Transverse colon (tissue), 4 donors: Measurements from ENCODE around the gene GALNT10. TPM values are rescaled to one million over a fixed set of nuclear protein-coding genes. Genes with fewer than 3 reads are reported as not detected.

Experiments
- DNase-seq: peaks from one replicate; pipeline ENCODE4 v3.0.0-alpha.2; 2019
- H3K27ac ChIP-seq, 4 donors: fragments of 200-600 bp; sonication (generic); 2 replicates each; pipeline ENCODE4 v1.5.1; 2016 to 2018; ENCODE audit warnings: inconsistent platforms in 4 of 4
- H3K27me3 ChIP-seq: fragments of 200-600 bp; sonication (generic); 2 replicates; pipeline ENCODE4 v1.5.1; 2017; ENCODE audit warnings: inconsistent platforms
- H3K36me3 ChIP-seq, 4 donors: fragments of 200-600 bp; sonication (generic); 2 replicates each; pipeline ENCODE4 v1.5.1; 2017 to 2019; ENCODE audit warnings: inconsistent platforms in 4 of 4
- H3K4me1 ChIP-seq, 4 donors: fragments of 200-600 bp; sonication (generic); 2 replicates each; pipeline ENCODE4 v1.5.1; 2017 to 2020; ENCODE audit warnings: inconsistent platforms in 4 of 4
- H3K4me3 ChIP-seq, 4 donors: fragments of 200-600 bp; sonication (generic); 1 replicate in 1 of 4; 2 replicates in 3 of 4; pipeline versions ENCODE4 v1.5.1 to v1.6.1; 2017 to 2019; ENCODE audit warnings: inconsistent platforms in 4 of 4
- H3K9me3 ChIP-seq, 2 donors: fragments of 200-600 bp; sonication (generic); 2 replicates each; pipeline ENCODE4 v1.5.1; 2017 to 2019; ENCODE audit warnings: inconsistent platforms in 2 of 2
- EP300 ChIP-seq: sonication (generic); formaldehyde crosslinking; IDR thresholded peaks from one replicate; pipeline ENCODE4 v1.6.1; 2017; ENCODE audit warnings: antibody characterized with exemption, low read depth
- POLR2A ChIP-seq: fragments of 450-650 bp; IDR thresholded peaks from one replicate; pipeline ENCODE4 v1.6.1; 2016; ENCODE audit warnings: antibody characterized with exemption, mild to moderate bottlenecking, moderate library complexity
- POLR2AphosphoS5 ChIP-seq, 3 donors: sonication (generic); formaldehyde crosslinking; IDR thresholded peaks; one replicate each; pipeline ENCODE4 v1.6.1; 2016; ENCODE audit warnings: antibody characterized with exemption in 3 of 3
- WGBS, 2 donors: methylation state at CpG; one replicate each; pipeline ENCODE4 v1.1.5; 2018; ENCODE audit warnings: low coverage in 1 of 2; 5-methylcytosine and 5-hydroxymethylcytosine counted together
- in situ Hi-C, 4 donors: fragments of 200-750 bp; cut with MboI; loops; one replicate each; pipeline versions ENCODE4 v1.15.0 to v1.15.1; 2017; ENCODE audit warnings: low sequenced_read_pairs in 3 of 4, low pct_ligation_motif_present in 1 of 4, low pct_unique_long_range_greater_than_20kb in 1 of 4
- intact Hi-C: fragments of 100-400 bp; cut with DNase I; formaldehyde crosslinking; loops from one replicate; pipeline ENCODE4 v1.15.1; 2023; ENCODE audit warnings: low total_unique reads
- total RNA-seq, 4 donors: library from RNA; depleted of rRNA; stranded (reverse); fragments of >200 nt; gene quantifications; one replicate each; pipeline ENCODE4 v1.1.0, GENCODE V29; 2016
- TF ChIP-seq, protein P1 (sequence below), 5 experiments: fragments of 200-600 bp in 3 of 5; fragments of 450-650 bp in 2 of 5; sonication (generic) in 3 of 5; IDR thresholded peaks; 1 replicate in 2 of 5; 2 replicates in 3 of 5; pipeline ENCODE4 v1.5.1; 2016 to 2017; ENCODE audit warnings: antibody characterized with exemption in 5 of 5, inconsistent platforms in 3 of 5, mild to moderate bottlenecking in 2 of 5, moderate library complexity in 1 of 5

GALNT10 gene
- total RNA-seq, 4 donors from 2014 or later = 18.7 to 142 (median 39.3) TPM

DNA sequence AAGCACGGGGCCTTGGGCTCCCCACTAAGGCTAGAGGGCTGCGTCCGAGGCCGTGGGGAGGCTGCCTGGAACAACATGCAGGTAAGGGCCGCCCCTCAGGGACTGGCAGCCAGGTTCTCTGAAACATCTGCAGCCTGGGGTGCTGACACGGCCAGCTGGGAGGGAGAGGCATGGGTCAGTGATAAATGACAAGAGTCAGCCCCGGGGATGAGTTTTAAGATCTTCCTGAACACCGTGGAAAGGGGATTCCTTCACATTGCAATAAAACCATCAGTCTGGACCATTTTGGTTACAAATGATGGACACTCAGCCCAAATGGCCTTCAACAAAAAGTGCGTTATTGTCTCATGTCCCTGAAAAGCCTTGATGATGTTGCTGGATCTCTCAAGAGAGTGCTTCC lies 222.4 kb downstream of the GALNT10 start:
- TF ChIP-seq, protein P1, sequence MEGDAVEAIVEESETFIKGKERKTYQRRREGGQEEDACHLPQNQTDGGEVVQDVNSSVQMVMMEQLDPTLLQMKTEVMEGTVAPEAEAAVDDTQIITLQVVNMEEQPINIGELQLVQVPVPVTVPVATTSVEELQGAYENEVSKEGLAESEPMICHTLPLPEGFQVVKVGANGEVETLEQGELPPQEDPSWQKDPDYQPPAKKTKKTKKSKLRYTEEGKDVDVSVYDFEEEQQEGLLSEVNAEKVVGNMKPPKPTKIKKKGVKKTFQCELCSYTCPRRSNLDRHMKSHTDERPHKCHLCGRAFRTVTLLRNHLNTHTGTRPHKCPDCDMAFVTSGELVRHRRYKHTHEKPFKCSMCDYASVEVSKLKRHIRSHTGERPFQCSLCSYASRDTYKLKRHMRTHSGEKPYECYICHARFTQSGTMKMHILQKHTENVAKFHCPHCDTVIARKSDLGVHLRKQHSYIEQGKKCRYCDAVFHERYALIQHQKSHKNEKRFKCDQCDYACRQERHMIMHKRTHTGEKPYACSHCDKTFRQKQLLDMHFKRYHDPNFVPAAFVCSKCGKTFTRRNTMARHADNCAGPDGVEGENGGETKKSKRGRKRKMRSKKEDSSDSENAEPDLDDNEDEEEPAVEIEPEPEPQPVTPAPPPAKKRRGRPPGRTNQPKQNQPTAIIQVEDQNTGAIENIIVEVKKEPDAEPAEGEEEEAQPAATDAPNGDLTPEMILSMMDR (IDR thresholded peaks at IDR 0.05) = no peak
- TF ChIP-seq EP300 = no peak
- TF ChIP-seq POLR2A = no peak
- TF ChIP-seq POLR2AphosphoS5 (IDR thresholded peaks at IDR 0.05) = no peak
- no peak for DNase-seq
- Histone ChIP-seq H3K4me3 (no peak overlapping the region), H3K27ac (no peak overlapping the region), H3K9me3 (no peaks in the 10 kb centered on the region), H3K36me3 (no peaks in the 10 kb centered on the region), H3K4me1 (no peaks in the 10 kb centered on the region), H3K27me3 (no peaks in the 10 kb centered on the region)
- intact Hi-C loops (no loop called here), in situ Hi-C loops (loop anchor here in 2 of 4 donors (10.0 to 25.0 kb wide), 2 partner anchors 226 to 338 kb away; partner anchors contain the start of gene GALNT10 (in 2 of the 2))
- 91 to 100% methylated on average over 1 to 9 of the region's 9 CpGs for WGBS, 2 donors

DNA sequence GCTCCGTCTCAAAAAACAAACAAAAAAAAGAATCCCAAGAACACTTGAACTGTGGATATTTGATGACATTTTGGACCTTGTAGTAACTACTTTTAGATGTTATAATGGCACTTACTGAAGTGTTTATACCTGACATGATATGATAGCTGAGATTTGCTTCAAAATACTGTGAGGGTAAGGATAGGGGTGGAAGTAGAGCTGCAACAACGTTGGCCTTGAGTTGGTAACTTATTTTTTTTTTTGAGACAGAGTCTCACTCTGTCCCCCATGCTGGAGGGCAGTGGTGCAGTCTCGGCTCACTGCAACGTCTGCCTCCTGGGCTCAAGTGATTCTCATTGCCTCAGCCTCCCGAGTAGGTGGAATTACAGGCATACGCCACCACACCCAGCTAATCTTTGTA lies 224.6 kb downstream of the GALNT10 start:
- Histone ChIP-seq H3K4me3 (no peak overlapping the region), H3K36me3 (no peaks in the 10 kb centered on the region), H3K27ac (no peak overlapping the region), H3K27me3 (no peaks in the 10 kb centered on the region), H3K4me1 (no peaks in the 10 kb centered on the region), H3K9me3 (no peaks in the 10 kb centered on the region)
- intact Hi-C loops (no loop called here), in situ Hi-C loops (loop anchor here in 2 of 4 donors (10.0 to 25.0 kb wide), 2 partner anchors 228 to 340 kb away; partner anchors contain the start of gene GALNT10 (in 2 of the 2))
- TF ChIP-seq, protein P1 (IDR thresholded peaks at IDR 0.05) = no peak
- TF ChIP-seq POLR2AphosphoS5 (IDR thresholded peaks at IDR 0.05) = no peak
- no peak for TF ChIP-seq POLR2A
- no peak for TF ChIP-seq EP300
- no peak for DNase-seq
- 73 to 81% methylated on average over 2 to 6 of the region's 6 CpGs for WGBS, 2 donors

DNA sequence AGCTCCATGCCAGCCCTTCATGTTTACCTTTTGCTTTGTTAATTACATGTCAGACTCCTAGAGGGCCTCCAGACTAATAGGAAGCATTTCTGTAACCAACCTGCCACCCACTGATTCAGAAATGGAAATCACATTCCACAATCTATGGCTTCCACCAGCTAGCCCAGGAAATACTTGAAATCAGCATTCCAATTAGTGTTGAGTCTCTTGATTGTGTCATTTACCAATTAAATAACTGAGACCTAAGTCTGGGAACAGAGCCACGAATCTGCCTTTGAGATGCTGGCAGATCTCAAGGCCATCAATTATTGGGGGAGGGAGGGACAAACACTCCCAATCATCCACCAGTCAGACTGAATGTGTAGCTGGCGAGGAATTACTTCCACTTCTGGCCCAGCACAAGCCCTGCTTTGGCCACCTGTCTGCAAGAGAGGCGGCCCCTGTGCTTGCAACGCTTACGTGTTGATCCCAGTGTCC lies 227.8 kb downstream of the GALNT10 start:
- in situ Hi-C loops (loop anchor here in 2 of 4 donors (10.0 to 25.0 kb wide), 2 partner anchors 231 to 344 kb away; partner anchors contain the start of gene GALNT10 (in 2 of the 2)), intact Hi-C loops (no loop called here)
- no peak for DNase-seq
- Histone ChIP-seq H3K36me3 (no peaks in the 10 kb centered on the region), H3K27me3 (no peaks in the 10 kb centered on the region), H3K9me3 (peaks cover 0 to 2% of the 10 kb centered on the region in 2 donors), H3K27ac (no peak overlapping the region), H3K4me1 (no peaks in the 10 kb centered on the region), H3K4me3 (no peak overlapping the region)
- TF ChIP-seq POLR2AphosphoS5 (IDR thresholded peaks at IDR 0.05) (no peak), EP300 (no peak), POLR2A (no peak)
- TF ChIP-seq, protein P1 (IDR thresholded peaks at IDR 0.05) = no peak
- 96% methylated on average over 5 of the region's 5 CpGs; no CpG with 5 or more reads in 1 of the 2 donors for WGBS, 2 donors

DNA sequence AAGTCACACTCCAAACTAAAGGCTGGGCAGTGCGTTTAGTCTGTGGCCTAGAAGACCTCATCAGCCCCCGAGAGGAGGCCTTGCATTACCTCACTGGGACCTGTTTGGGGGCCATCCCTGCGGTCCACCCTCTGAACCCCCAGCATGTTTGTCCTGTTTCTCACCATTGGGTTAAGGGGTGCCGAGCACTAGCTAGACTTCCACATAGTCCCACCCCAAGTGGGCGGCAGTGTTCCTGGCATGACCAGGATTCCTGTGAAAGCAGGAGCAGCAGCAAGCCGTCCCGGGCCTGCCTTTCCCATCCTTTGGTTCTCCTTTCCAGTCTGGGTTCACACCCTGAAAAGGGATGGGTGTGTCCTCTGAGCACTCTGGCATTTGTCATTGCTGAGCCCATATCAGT lies 228.7 kb downstream of the GALNT10 start:
- H3K9me3 ChIP-seq = peaks cover 0 to 3% of the 10 kb centered on the region in 2 donors
- no peak overlapping the region for H3K4me3 ChIP-seq
- H3K27ac ChIP-seq = no peak overlapping the region
- no peaks in the 10 kb centered on the region for H3K27me3 ChIP-seq
- no peak for TF ChIP-seq POLR2A
- TF ChIP-seq, protein P1 (IDR thresholded peaks at IDR 0.05) = no peak
- TF ChIP-seq POLR2AphosphoS5 (IDR thresholded peaks at IDR 0.05) = no peak
- no peak for TF ChIP-seq EP300
- H3K36me3 ChIP-seq = no peaks in the 10 kb centered on the region
- no peak for DNase-seq
- H3K4me1 ChIP-seq = no peaks in the 10 kb centered on the region
- intact Hi-C loops = no loop called here
- in situ Hi-C loops = loop anchor here in 2 of 4 donors (10.0 to 25.0 kb wide), 2 partner anchors 232 to 344 kb away; partner anchors contain the start of gene GALNT10 (in 2 of the 2)
- 80 to 93% methylated on average over 2 to 7 of the region's 7 CpGs for WGBS, 2 donors
